ENCODE measurements around the gene CHST11.

GRCh38 chr12:104631867-104632266, 175.1 kb downstream of the CHST11 start:
- TF ChIP-seq SPI1 (IDR thresholded peaks at IDR 0.05; ENCODE audit: low read depth, low read length) = no peak
- no peak for TF ChIP-seq POU2F2 (IDR thresholded peaks at IDR 0.05; ENCODE audit: low read depth, low read length)
- no peak for TF ChIP-seq POLR2A (IDR thresholded peaks at IDR 0.05; ENCODE audit: low read depth, low read length)
- TF ChIP-seq POLR2AphosphoS5 (IDR thresholded peaks at IDR 0.05; ENCODE audit: low read depth, low read length) = no peak
- TF ChIP-seq TAF1 (IDR thresholded peaks at IDR 0.05; ENCODE audit: low read depth, low read length) = no peak
